SK-N-SH treated with all-trans-retinoic acid at 6 μM for 48 hours (cell line): ENCODE measurements around the gene C7orf57.

Experiments
- ATAC-seq: fragments of 200-7000 bp; cut with Tn5 transposase; 3 replicates; pipeline ENCODE4 v1.9.1; 2020; ENCODE audit warnings: mild to moderate bottlenecking, moderate library complexity
- ARNTL ChIP-seq: fragments of 450-650 bp; formaldehyde crosslinking; IDR thresholded peaks from 2 replicates; pipeline ENCODE4 v1.5.0; 2020; ENCODE audit warnings: low read depth, mild to moderate bottlenecking, moderate library complexity, borderline replicate concordance
- BACH2 ChIP-seq: fragments of 250-450 bp; sonication (Bioruptor Pico); IDR thresholded peaks from 2 replicates; pipeline ENCODE4 v1.9.0; 2021; ENCODE audit warnings: mild to moderate bottlenecking, borderline replicate concordance
- CSDC2 ChIP-seq: fragments of 250-450 bp; sonication (Bioruptor Pico); IDR thresholded peaks from 2 replicates; pipeline ENCODE4 v1.5.0; 2020; ENCODE audit warnings: mild to moderate bottlenecking, moderate library complexity
- ESRRG ChIP-seq: fragments of 250-450 bp; sonication (Bioruptor Pico); IDR thresholded peaks from 2 replicates; pipeline ENCODE4 v1.6.1; 2021; ENCODE audit warnings: mild to moderate bottlenecking
- GLIS3 ChIP-seq: fragments of 250-450 bp; sonication (Bioruptor Pico); IDR thresholded peaks from 2 replicates; pipeline ENCODE4 v1.5.0; 2020; ENCODE audit warnings: mild to moderate bottlenecking, moderate library complexity
- PPARA ChIP-seq: fragments of 250-450 bp; sonication (Bioruptor Pico); IDR thresholded peaks from 2 replicates; pipeline ENCODE4 v1.5.0; 2020; ENCODE audit warnings: mild to moderate bottlenecking, borderline replicate concordance
- RARB ChIP-seq: fragments of 250-450 bp; sonication (Bioruptor Pico); IDR thresholded peaks from 2 replicates; pipeline ENCODE4 v1.8.0; 2021; ENCODE audit warnings: mild to moderate bottlenecking, moderate library complexity
- SNAI2 ChIP-seq: fragments of 250-450 bp; sonication (Bioruptor Pico); IDR thresholded peaks from 2 replicates; pipeline ENCODE4 v1.5.0; 2020; ENCODE audit warnings: mild to moderate bottlenecking, moderate library complexity
- TCF4 ChIP-seq: fragments of 250-450 bp; sonication (Bioruptor Pico); IDR thresholded peaks from 2 replicates; pipeline ENCODE4 v1.8.0; 2021; ENCODE audit warnings: mild to moderate bottlenecking, moderate library complexity, borderline replicate concordance
- TOX ChIP-seq: fragments of 250-450 bp; sonication (Bioruptor Pico); IDR thresholded peaks from 2 replicates; pipeline ENCODE4 v1.8.0; 2021; ENCODE audit warnings: mild to moderate bottlenecking, moderate library complexity, borderline replicate concordance
- TSHZ2 ChIP-seq: fragments of 250-450 bp; sonication (Bioruptor Pico); IDR thresholded peaks from 2 replicates; pipeline ENCODE4 v1.5.0; 2020; ENCODE audit warnings: mild to moderate bottlenecking, moderate library complexity
- ZC3H10 ChIP-seq: fragments of 250-450 bp; sonication (Bioruptor Pico); IDR thresholded peaks from 2 replicates; pipeline ENCODE4 v1.5.1; 2021; ENCODE audit warnings: mild to moderate bottlenecking, moderate library complexity
- ZFP3 ChIP-seq: fragments of 250-450 bp; sonication (Bioruptor Pico); IDR thresholded peaks from 2 replicates; pipeline ENCODE4 v1.5.0; 2020; ENCODE audit warnings: mild to moderate bottlenecking, moderate library complexity
- ZFP30 ChIP-seq: fragments of 450-650 bp; formaldehyde crosslinking; IDR thresholded peaks from 2 replicates; pipeline ENCODE4 v1.5.0; 2022; ENCODE audit warnings: mild to moderate bottlenecking, moderate library complexity
- ZNF565 ChIP-seq: fragments of 450-650 bp; formaldehyde crosslinking; conservative IDR thresholded peaks from 2 replicates; pipeline ENCODE4 v1.5.0; 2020; ENCODE audit warnings: low read depth, mild to moderate bottlenecking, moderate library complexity
- ZNF70 ChIP-seq: fragments of 450-650 bp; formaldehyde crosslinking; IDR thresholded peaks from 2 replicates; pipeline ENCODE4 v1.5.0; 2020; ENCODE audit warnings: mild to moderate bottlenecking, moderate library complexity
- ZNF8 ChIP-seq: fragments of 450-650 bp; formaldehyde crosslinking; IDR thresholded peaks from 2 replicates; pipeline ENCODE4 v1.5.0; 2020; ENCODE audit warnings: mild to moderate bottlenecking, moderate library complexity
- TF ChIP-seq, protein P1 (sequence below): fragments of 250-450 bp; sonication (Bioruptor Pico); IDR thresholded peaks from 2 replicates; pipeline ENCODE4 v1.8.0; 2021; ENCODE audit warnings: low read depth, mild to moderate bottlenecking, moderate library complexity, borderline replicate concordance

C7orf57 gene

DNA sequence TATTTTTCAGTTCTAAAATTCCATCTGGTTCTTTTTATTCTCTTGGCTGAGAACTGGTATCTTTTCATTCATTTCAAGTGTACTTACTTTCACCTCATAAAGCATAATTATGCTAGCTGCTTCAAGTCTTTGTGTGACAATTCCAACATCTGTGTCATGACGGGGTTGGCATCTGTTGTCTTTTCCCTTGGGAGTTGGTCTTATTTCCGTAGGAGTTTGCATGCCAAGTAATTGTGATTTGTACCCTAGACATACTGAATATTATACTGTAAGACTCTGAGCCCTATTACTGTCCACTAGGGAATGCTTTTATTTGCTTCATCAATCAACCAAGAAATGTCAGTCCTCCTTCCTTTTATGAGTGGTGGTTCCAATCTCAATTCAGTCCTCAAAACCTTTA lies 31.3 kb upstream of the C7orf57 start:
- no peak for ATAC-seq
- no peak for TF ChIP-seq SNAI2 (CRISPR knock-in tag)
- TF ChIP-seq GLIS3 = no peak
- no peak for TF ChIP-seq PPARA (CRISPR knock-in tag)
- TF ChIP-seq ZNF70 (CRISPR knock-in tag) = no peak
- TF ChIP-seq TCF4 (CRISPR knock-in tag) = no peak

DNA sequence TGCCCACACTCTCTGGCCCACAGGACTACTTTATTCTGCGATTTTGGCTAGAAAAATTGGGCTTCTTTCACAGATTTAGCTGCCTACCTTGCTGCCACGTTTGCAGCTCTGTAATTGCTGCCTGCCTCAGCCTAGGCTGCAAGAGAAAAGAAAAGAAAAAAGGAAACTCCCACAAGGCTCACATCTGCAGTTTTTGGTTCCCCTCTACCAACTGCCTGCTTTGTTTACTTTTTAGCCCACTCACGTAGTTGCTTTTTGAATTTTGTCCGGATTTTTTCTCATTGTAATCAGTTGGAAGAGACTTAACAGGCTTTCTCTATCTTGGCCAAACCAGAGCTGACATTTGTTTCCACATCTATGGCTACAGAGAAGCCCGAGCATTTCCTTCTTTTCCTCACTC lies 30.7 kb upstream of the C7orf57 start:
- TF ChIP-seq ZFP3 (CRISPR knock-in tag) = no peak
- TF ChIP-seq TSHZ2 (CRISPR knock-in tag) = no peak
- TF ChIP-seq ESRRG = no peak
- TF ChIP-seq CSDC2 (CRISPR knock-in tag) = no peak
- no peak for TF ChIP-seq BACH2 (CRISPR knock-in tag)
- TF ChIP-seq GLIS3 = no peak
- no peak for TF ChIP-seq RARB (CRISPR knock-in tag)
- no peak for TF ChIP-seq ZNF70 (CRISPR knock-in tag)
- no peak for ATAC-seq

DNA sequence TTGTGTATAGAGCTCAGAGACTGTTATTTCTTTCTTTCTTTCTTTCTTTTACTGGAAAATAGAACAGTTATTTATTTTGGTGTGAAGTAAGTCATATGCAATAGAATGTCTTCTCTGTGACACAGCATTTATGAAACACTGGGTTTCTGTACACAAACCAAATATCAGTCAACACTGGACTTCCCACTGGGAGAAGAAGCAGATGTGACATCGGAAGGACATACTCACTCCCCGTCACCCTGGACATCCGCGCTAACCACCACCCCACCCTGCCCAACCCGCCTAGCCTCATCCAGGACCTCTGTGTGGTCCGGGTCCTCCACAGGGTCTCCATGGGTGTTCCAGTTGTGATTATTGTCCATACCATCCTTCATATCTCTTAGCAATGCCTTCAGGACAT lies 28.5 kb upstream of the C7orf57 start:
- TF ChIP-seq BACH2 (CRISPR knock-in tag) (no peak), ZFP3 (CRISPR knock-in tag) (no peak), PPARA (CRISPR knock-in tag) (no peak), ZC3H10 (CRISPR knock-in tag) (no peak), TSHZ2 (CRISPR knock-in tag) (no peak), GLIS3 (no peak), ZNF70 (CRISPR knock-in tag) (no peak), ESRRG (no peak), ZFP30 (CRISPR knock-in tag) (no peak), ZNF565 (CRISPR knock-in tag) (no peak), SNAI2 (CRISPR knock-in tag) (no peak)
- TF ChIP-seq, protein P1, sequence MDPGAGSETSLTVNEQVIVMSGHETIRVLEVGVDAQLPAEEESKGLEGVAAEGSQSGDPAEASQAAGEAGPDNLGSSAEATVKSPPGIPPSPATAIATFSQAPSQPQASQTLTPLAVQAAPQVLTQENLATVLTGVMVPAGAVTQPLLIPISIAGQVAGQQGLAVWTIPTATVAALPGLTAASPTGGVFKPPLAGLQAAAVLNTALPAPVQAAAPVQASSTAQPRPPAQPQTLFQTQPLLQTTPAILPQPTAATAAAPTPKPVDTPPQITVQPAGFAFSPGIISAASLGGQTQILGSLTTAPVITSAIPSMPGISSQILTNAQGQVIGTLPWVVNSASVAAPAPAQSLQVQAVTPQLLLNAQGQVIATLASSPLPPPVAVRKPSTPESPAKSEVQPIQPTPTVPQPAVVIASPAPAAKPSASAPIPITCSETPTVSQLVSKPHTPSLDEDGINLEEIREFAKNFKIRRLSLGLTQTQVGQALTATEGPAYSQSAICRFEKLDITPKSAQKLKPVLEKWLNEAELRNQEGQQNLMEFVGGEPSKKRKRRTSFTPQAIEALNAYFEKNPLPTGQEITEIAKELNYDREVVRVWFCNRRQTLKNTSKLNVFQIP (CRISPR knock-in tag) = no peak
- ATAC-seq = no peak

- TF ChIP-seq, protein P1 (CRISPR knock-in tag) = no peak
- TF ChIP-seq ESRRG = no peak
- TF ChIP-seq ZNF8 (CRISPR knock-in tag) = no peak
- no peak for TF ChIP-seq TOX
- TF ChIP-seq TSHZ2 (CRISPR knock-in tag) = no peak
- no peak for TF ChIP-seq ARNTL (CRISPR knock-in tag)
- no peak for TF ChIP-seq CSDC2 (CRISPR knock-in tag)
- no peak for TF ChIP-seq TCF4 (CRISPR knock-in tag)
- no peak for ATAC-seq
These were observed 26.1 kb upstream of the C7orf57 start for GRCh38 chr7:48009257-48009656.
